Measurements from ENCODE around the gene CDKL5. TPM values are rescaled to one million over a fixed set of nuclear protein-coding genes. Genes with fewer than 3 reads are reported as not detected.

The CDKL5 gene
- total and polyA plus RNA-seq, 2 experiments from 2014 or later: 7.5 to 13.7 TPM

DNA sequence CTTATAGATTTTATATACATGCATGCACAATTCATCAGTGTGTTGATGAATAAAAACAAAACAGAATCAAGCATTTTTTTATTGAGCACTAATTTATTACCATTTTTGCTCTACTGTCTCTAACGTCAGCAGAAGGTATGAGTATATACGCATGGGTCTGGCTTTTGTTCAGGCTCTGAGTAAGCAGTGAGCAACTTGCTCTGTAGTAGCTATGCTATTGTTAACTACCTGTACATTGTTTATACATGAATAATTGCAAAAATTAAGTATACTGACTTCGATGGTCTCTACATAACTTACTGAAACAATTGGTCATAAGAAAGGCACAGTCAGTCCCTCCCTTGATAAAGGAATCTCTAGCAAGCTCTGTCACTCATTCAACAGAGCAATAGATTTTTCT is 123.6 kb downstream of the CDKL5 start (continued):
- TF ChIP-seq, protein P1, sequence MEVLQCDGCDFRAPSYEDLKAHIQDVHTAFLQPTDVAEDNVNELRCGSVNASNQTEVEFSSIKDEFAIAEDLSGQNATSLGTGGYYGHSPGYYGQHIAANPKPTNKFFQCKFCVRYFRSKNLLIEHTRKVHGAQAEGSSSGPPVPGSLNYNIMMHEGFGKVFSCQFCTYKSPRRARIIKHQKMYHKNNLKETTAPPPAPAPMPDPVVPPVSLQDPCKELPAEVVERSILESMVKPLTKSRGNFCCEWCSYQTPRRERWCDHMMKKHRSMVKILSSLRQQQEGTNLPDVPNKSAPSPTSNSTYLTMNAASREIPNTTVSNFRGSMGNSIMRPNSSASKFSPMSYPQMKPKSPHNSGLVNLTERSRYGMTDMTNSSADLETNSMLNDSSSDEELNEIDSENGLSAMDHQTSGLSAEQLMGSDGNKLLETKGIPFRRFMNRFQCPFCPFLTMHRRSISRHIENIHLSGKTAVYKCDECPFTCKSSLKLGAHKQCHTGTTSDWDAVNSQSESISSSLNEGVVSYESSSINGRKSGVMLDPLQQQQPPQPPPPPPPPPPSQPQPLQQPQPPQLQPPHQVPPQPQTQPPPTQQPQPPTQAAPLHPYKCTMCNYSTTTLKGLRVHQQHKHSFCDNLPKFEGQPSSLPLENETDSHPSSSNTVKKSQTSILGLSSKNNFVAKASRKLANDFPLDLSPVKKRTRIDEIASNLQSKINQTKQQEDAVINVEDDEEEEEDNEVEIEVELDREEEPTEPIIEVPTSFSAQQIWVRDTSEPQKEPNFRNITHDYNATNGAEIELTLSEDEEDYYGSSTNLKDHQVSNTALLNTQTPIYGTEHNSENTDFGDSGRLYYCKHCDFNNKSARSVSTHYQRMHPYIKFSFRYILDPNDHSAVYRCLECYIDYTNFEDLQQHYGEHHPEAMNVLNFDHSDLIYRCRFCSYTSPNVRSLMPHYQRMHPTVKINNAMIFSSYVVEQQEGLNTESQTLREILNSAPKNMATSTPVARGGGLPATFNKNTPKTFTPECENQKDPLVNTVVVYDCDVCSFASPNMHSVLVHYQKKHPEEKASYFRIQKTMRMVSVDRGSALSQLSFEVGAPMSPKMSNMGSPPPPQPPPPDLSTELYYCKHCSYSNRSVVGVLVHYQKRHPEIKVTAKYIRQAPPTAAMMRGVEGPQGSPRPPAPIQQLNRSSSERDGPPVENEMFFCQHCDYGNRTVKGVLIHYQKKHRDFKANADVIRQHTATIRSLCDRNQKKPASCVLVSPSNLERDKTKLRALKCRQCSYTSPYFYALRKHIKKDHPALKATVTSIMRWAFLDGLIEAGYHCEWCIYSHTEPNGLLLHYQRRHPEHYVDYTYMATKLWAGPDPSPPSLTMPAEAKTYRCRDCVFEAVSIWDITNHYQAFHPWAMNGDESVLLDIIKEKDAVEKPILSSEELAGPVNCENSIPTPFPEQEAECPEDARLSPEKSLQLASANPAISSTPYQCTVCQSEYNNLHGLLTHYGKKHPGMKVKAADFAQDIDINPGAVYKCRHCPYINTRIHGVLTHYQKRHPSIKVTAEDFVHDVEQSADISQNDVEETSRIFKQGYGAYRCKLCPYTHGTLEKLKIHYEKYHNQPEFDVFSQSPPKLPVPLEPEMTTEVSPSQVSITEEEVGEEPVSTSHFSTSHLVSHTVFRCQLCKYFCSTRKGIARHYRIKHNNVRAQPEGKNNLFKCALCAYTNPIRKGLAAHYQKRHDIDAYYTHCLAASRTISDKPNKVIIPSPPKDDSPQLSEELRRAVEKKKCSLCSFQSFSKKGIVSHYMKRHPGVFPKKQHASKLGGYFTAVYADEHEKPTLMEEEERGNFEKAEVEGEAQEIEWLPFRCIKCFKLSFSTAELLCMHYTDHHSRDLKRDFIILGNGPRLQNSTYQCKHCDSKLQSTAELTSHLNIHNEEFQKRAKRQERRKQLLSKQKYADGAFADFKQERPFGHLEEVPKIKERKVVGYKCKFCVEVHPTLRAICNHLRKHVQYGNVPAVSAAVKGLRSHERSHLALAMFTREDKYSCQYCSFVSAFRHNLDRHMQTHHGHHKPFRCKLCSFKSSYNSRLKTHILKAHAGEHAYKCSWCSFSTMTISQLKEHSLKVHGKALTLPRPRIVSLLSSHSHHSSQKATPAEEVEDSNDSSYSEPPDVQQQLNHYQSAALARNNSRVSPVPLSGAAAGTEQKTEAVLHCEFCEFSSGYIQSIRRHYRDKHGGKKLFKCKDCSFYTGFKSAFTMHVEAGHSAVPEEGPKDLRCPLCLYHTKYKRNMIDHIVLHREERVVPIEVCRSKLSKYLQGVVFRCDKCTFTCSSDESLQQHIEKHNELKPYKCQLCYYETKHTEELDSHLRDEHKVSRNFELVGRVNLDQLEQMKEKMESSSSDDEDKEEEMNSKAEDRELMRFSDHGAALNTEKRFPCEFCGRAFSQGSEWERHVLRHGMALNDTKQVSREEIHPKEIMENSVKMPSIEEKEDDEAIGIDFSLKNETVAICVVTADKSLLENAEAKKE (CRISPR knock-in tag; IDR thresholded peaks at IDR 0.05): no peak
- TF ChIP-seq EZH2 (IDR thresholded peaks at IDR 0.05; ENCODE audit: low read depth, unreplicated experiment): no peak
- no peak for TF ChIP-seq ETS1 (IDR thresholded peaks at IDR 0.05)
- no peak for TF ChIP-seq CTCF (conservative IDR thresholded peaks at IDR 0.05; ENCODE audit: low read depth in 2 of 2)
- TF ChIP-seq STAT1 (IDR thresholded peaks at IDR 0.05; ENCODE audit: unreplicated experiment): no peak
- TF ChIP-seq JUNB (IDR thresholded peaks at IDR 0.05; ENCODE audit: unreplicated experiment): no peak

DNA sequence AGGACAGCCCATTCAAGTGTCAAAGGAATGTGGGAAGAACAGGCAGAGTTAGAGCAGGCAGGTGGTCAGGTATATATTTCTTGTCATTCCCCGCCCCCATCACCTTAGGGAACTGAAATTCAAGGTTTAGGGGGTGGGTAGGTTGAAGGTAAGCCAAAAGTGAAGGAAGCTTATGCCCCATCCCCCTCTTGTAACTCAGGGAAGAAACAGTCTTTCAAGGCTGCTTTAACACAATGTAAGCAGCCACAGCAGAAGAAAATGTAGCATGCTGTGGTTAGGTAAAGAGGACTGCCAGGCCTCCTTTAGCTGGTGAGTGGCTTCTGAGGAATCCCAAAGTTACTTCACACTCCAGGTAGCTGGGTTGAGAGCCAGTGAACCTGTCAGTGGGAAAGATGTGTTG is 124.2 kb downstream of the CDKL5 start:
- H2AFZ ChIP-seq: no peak overlapping the region
- H3K9me2 ChIP-seq (ENCODE audit: insufficient read depth): no peaks in the 10 kb centered on the region
- no peaks in the 10 kb centered on the region for H3K36me3 ChIP-seq (ENCODE audit: insufficient read depth)
- no peaks in the 10 kb centered on the region for H3K36me3 Mint-ChIP-seq (ENCODE audit: low read depth)
- H3K4me2 ChIP-seq: peak overlapping the region; percentile 58; the same call in 1 of the 2 replicates
- H3F3A ChIP-seq (replicated peaks; ENCODE audit: low read depth): no peaks in the 10 kb centered on the region
- H3K4me3 ChIP-seq: no peak overlapping the region
- H3K27me3 ChIP-seq (ENCODE audit: insufficient read depth): no peaks in the 10 kb centered on the region
- no peak overlapping the region for H3K27ac Mint-ChIP-seq
- no peak overlapping the region for H3K27ac ChIP-seq (ENCODE audit: low read depth)
- no peaks in the 10 kb centered on the region for H3K9me3 Mint-ChIP-seq
- DNase-seq (ENCODE audit: low spot score) (peak; percentile 59), ATAC-seq (peak; percentile 88)
- H3K4me1 ChIP-seq (ENCODE audit: insufficient read depth): peaks cover 20% of the 10 kb centered on the region
- peaks cover 2% of the 10 kb centered on the region for H3K27me3 Mint-ChIP-seq (ENCODE audit: insufficient read depth, low read depth, poor library complexity)
- H3K4me1 Mint-ChIP-seq: peaks cover 32% of the 10 kb centered on the region
- H3K4me3 Mint-ChIP-seq: peak overlapping the region; percentile 11; the same call in 2 of the 3 replicates
- peaks cover 9% of the 10 kb centered on the region; the same call in 1 of the 2 replicates for H3K79me2 ChIP-seq (replicated peaks; ENCODE audit: insufficient read depth)
- H4K20me1 ChIP-seq (replicated peaks; ENCODE audit: insufficient read depth): no peaks in the 10 kb centered on the region
- no peak for TF ChIP-seq JUNB (IDR thresholded peaks at IDR 0.05; ENCODE audit: unreplicated experiment)

All from GM23338 (cell line).